Stimulated activated CD8-positive, alpha-beta memory T cell treated with anti-CD3 and anti-CD28 coated beads, Interleukin-15, amount 100 ng/mL, for 48 hours (primary cell): ENCODE measurements around the gene CCDC24.

ENCODE experiments used
- DNase-seq, 2 donors: peaks; one replicate each; pipeline ENCODE4 v3.0.0-alpha.2; 2020; ENCODE audit warnings: low read depth in 2 of 2

Gene CCDC24

GRCh38 chr1:43991476-43992231 is at the start of gene CCDC24:
CCDC24 (plus strand) TSS chr1:43991599; CDS start chr1:43991879, 280 bp downstream.
- peak; percentile 64 to 65 for DNase-seq

DNA sequence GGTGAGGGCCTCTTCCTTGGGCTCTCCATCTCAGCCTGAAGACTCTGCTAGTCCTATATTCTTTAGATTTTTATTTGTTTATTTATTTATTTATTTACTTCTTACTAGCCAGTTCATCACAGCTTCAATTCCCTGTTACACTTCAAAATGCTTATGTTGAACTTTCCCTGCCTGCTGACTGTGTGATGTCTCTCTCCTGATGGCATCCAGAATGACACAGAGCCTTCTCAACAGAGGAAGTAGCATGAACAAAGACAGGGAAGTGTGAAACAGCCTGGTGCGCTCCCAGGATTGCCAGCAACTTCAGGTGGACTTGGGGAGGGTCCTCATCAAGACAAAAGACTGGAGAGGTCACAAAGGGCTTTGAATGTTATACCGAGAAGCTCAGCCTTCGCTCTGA is 49.0 kb upstream of the CCDC24 start:
- DNase-seq, result no peak

DNA sequence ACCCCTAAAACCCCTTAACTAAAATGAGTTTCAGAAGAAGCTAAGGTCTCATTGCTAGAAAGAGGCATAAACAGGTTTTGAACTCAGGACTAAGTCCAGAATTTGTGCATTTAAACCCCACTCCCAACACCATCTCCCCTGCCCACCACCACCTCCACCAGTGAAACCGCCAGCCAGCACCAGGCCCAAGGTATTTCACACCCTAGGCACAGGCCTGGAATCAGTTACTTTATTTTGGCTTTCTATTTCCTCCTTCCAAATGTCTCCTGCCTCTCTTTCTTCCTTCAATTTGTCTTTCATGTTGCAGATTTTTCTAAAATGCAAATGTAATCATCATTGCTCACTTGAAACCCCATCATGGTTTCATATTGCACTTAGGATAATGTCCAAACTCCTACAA is 46.5 kb upstream of the CCDC24 start:
- DNase-seq, result no peak

- no peak for DNase-seq
These were observed 45.6 kb upstream of the CCDC24 start for GRCh38 chr1:43945674-43946235.

DNA sequence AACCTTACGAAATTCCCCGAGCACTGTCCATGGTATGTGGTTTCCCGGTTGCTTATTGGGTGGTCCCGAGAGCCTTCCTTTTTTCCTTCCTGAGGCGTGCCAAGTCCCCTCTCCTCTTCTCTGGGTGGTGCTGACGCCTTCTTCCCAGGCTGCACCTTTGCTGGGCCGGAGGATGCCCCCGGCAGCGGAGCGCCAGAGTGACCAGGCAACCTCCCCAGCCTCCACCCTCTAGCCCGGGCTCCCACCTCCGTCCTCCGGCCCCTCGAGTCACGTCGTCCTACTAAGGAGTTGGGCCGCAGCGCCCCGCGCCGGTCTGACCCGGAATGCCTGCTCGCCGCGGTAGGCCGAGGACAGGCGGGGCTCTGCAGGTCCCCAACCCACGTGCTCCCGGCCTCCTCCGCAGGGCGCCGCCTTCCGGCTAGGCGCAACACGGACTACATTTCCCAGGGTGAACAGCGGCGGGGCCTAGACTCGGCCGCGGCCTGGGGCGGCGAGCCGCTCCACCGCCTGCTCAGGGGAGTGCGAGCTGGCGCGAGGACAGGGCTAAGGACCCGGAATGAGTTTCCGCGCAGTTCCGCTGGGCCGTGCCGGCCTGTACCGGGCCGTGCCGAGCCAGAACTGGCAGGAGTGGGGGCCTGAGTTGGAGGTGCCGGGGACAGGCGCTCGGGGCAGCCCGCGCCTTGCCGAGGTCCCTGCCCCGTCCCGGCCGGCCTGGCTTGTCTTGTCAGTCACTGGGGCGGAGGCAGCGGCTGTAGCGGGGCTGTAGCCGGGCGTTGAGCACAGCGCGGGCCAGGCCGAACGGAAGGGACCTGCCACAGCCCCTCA is 45.0 kb upstream of the CCDC24 start, which contains the start of gene IPO13:
Gene IPO13 (plus strand): TSS at position 715 of the 825 bp plus-strand sequence. CDS start 651 bp downstream, outside the sequence.
- peak; percentile 94 to 95 for DNase-seq

GRCh38 chr1:43947061-43947873 is 44.1 kb upstream of the CCDC24 start:
- no peak for DNase-seq

DNA sequence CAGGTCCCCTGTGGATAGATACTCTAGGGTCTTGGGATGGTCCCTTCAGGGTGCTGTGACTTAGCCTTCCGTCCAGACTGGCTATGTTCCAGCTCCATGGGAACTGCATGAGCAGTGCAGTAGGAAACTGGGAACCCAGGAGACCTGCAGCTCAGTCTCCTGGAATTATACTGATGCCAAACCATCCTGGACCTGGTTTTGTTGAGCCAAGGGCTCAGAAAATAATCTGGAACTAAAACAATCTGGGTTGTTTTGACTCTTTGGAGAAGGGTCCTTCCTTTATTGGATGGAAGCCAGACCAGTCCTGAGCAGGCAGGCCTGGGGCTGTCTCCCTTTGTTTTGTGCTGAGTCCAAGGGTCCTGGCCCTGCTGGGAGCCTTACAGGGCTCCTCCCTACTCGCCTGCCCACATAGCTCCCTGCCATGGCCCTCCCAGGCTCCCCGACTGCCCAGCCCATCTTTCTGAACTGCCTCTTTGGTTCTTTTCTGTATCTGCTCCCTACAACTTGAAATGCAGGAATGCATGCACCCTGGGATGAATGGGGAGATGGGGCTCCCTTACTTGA is 43.4 kb upstream of the CCDC24 start:
- DNase-seq, result no peak

- DNase-seq, result no peak
These were observed 41.7 kb upstream of the CCDC24 start for GRCh38 chr1:43949678-43950077.

- no peak for DNase-seq
These were observed 40.1 kb upstream of the CCDC24 start for GRCh38 chr1:43951021-43951985.

- no peak for DNase-seq
These were observed 38.6 kb upstream of the CCDC24 start for GRCh38 chr1:43952731-43953346.

DNA sequence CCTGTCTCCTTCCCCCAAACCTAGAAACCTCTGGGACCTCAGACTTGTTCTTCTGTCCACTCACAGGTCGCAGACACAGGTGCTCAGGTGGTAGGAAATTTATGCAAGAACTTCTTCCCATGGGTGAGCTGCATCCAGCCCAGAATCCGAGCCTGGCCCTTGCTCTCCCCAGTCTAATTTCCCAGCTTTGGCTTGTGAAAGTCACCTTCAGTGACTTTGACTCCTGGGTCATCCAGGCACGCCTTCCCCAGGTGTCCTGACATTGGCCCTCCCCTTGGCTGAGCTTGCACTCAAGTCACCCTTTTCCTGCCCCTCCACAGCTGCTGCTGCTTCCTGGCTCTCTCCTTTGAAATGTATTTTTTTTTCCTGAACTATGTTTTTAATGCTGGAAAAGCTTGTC is 38.0 kb upstream of the CCDC24 start:
- DNase-seq, result no peak

GRCh38 chr1:43954036-43954435 is 37.4 kb upstream of the CCDC24 start:
- DNase-seq, result no peak

DNA sequence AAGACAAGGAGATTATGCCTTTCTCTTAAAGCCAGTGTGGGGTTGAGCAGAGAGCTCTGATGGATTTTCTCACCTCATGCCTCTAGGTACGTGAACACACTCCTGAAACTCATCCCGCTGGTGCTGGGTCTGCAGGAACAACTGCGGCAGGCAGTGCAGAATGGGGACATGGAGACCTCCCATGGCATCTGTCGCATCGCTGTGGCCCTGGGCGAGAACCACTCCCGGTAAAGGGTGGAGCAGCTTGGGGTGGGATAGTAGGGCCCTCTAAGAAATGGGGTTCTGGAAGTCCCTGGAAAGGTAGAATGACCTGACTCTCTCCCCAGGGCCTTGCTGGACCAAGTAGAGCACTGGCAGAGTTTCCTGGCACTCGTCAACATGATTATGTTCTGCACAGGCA is 35.2 kb upstream of the CCDC24 start:
- DNase-seq, result no peak

DNA sequence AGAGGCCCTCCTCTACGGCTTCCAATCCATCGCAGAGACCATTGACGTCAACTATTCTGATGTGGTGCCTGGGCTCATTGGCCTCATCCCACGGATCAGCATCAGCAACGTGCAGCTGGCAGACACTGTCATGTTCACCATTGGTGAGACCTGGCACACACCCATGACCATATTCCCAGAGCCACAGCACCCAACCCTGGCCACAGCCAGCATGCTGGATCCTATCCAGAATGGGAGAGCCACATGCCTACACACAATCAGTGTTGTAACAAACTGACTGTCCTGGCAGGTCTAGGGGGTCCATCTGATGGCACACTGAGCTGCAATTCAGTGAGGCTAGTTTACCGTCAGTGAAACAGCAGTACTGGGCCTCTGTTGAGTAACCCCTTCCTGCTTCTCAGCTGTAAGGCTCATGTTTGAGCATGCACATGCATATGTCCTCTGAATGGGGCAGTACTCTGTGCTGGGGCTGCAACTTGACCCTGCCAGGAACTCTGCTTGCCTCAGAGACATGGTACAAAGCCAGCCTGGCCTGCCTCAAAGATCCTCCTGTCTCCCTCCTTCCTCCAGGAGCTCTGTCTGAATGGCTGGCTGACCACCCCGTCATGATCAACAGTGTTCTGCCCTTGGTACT is 33.9 kb upstream of the CCDC24 start:
- DNase-seq, result no peak

DNA sequence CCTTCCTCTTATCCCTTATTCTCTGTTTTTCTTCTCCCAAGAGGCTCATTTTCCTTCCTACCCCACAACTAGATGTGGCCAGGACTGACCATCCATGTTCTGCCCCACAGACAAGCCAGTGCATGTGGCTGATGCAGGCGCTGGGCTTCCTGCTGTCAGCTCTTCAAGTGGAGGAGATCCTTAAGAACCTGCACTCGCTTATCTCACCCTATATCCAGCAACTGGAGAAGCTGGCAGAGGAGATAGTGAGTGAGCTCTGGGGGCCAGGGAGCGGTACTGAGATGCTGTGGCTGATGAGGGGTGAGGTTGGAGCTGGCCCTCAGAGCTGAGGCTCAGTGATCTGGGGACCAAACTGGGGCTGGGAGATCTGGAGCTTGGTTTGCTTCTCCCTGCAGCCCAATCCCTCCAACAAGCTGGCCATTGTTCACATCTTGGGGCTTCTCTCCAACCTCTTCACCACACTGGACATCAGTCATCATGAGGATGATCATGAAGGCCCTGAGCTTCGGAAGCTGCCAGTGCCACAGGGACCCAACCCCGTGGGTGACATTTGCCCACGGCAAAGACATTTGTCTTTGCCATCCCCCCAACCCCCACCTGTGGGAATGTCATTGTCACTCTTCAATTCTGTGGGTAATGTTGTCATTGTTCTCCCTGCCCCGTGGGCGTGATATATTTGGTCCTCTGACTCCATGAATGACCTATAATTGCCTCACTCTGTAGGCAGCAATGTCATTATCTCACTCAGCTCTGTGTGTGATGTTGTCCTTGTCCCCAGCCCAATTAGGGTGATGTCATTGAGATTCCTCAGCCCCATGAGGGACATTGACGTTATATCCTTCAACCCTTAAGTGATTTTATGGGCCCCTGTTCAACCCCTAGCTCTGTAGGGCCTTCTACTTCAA is 32.8 kb upstream of the CCDC24 start:
- DNase-seq, result no peak

- DNase-seq, result no peak
These were observed 30.6 kb upstream of the CCDC24 start for GRCh38 chr1:43960798-43961197.

GRCh38 chr1:43961692-43962091 is 29.7 kb upstream of the CCDC24 start:
- no peak for DNase-seq

DNA sequence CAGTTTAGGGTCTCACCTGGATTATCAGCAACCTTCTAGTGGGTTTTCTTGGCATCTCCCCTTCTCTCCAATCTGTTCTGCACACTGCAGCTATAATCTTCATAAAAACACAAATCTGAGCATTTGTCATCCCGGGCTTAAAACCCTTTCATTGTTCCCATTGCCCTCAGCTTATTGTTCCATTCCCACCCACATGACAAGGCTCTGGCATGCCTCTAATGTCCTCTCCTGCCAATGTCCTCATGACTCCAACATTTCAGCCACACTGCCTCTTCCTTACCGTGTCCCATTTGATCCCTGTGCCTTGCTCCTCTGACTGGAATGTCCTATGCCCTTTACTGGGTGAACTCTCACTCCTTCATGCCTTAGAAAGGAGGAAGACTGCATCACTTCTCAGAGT is 29.1 kb upstream of the CCDC24 start:
- DNase-seq, result no peak
